NCI-H748 (cell line): ENCODE results near the gene DMAC1.

Source experiments
- DNase-seq: peaks from one replicate; lab custom pipeline; 2025; ENCODE audit not compliant: unreplicated experiment; lab: John Stamatoyannopoulos, UW

Gene DMAC1

GRCh38 chr9:7783635-7784063, 15.9 kb downstream of the DMAC1 start:
- no peak for DNase-seq

GRCh38 chr9:7782400-7783120, 17.0 kb downstream of the DMAC1 start:
- DNase-seq: peak; percentile 22

- DNase-seq: no peak
These were observed 19.2 kb downstream of the DMAC1 start for GRCh38 chr9:7780261-7780988.

- no peak for DNase-seq
These were observed 20.6 kb downstream of the DMAC1 start for GRCh38 chr9:7778851-7779600.

GRCh38 chr9:7777771-7778170, 21.8 kb downstream of the DMAC1 start:
- DNase-seq: peak; percentile 98

- no peak for DNase-seq
These were observed 29.5 kb downstream of the DMAC1 start for GRCh38 chr9:7770111-7770510.

GRCh38 chr9:7762600-7762999, 37.0 kb downstream of the DMAC1 start:
- no peak for DNase-seq

GRCh38 chr9:7760014-7760415, 39.6 kb downstream of the DMAC1 start:
- DNase-seq: no peak

- no peak for DNase-seq
These were observed 43.5 kb downstream of the DMAC1 start for GRCh38 chr9:7756088-7756487.

GRCh38 chr9:7752481-7752880, 47.1 kb downstream of the DMAC1 start:
- DNase-seq: no peak
